HG03025 (cell line): ENCODE measurements around the gene TSSK6.
"Not testable (repeated sequence)": the region's sequence is repeated elsewhere in the genome, so short reads cannot be mapped to it uniquely, and the experiment has no call there.

Experiments used
- ATAC-seq: cut with Tn5 transposase; IDR thresholded peaks from one replicate; pipeline ENCODE4 v1.9.1; 2021; ENCODE audit warnings: mild to moderate bottlenecking, moderate library complexity; ENCODE audit not compliant: unreplicated experiment, low FRiP score

TSSK6 gene

GRCh38 chr19:19488875-19489690, 26.3 kb downstream of the TSSK6 start:
- ATAC-seq: no peak

- ATAC-seq: no peak
Measured at GRCh38 chr19:19487950-19488874, 27.1 kb downstream of the TSSK6 start.

- ATAC-seq: no peak
Measured at GRCh38 chr19:19487077-19487949, 28.0 kb downstream of the TSSK6 start.

- ATAC-seq: no peak
Measured at GRCh38 chr19:19486343-19487076, 28.8 kb downstream of the TSSK6 start.

GRCh38 chr19:19485998-19486290, 29.4 kb downstream of the TSSK6 start:
- no peak for ATAC-seq

GRCh38 chr19:19485161-19485997, 30.0 kb downstream of the TSSK6 start:
- no peak for ATAC-seq

- ATAC-seq: no peak
Measured at GRCh38 chr19:19482809-19483596, 32.3 kb downstream of the TSSK6 start.

- no peak for ATAC-seq
Measured at GRCh38 chr19:19480688-19481087, 34.7 kb downstream of the TSSK6 start.

- ATAC-seq: no peak
Measured at GRCh38 chr19:19477705-19478383, 37.5 kb downstream of the TSSK6 start.

- no peak for ATAC-seq
Measured at GRCh38 chr19:19475849-19476828, 39.2 kb downstream of the TSSK6 start.

- no peak for ATAC-seq
Measured at GRCh38 chr19:19475015-19475765, 40.2 kb downstream of the TSSK6 start.

- ATAC-seq: not testable (repeated sequence)
Measured at GRCh38 chr19:19472106-19472505, 43.2 kb downstream of the TSSK6 start.

- no peak for ATAC-seq
Measured at GRCh38 chr19:19471682-19472081, 43.7 kb downstream of the TSSK6 start.

- no peak for ATAC-seq
Measured at GRCh38 chr19:19470579-19470978, 44.8 kb downstream of the TSSK6 start.

GRCh38 chr19:19468424-19469050, 46.8 kb downstream of the TSSK6 start:
- ATAC-seq: no peak

- no peak for ATAC-seq
Measured at GRCh38 chr19:19466201-19466600, 49.1 kb downstream of the TSSK6 start.
